Regular cardiac myocyte (primary cell): ENCODE results near the gene OR52B4. TPM values are rescaled to one million over a fixed set of nuclear protein-coding genes. Genes with fewer than 3 reads are reported as not detected.

Source experiments
- total RNA-seq: library from RNA; depleted of rRNA; stranded (reverse); fragments of >200 nt; gene quantifications from 2 replicates; pipeline ENCODE4 v1.2.3, GENCODE V29; 2014

OR52B4 gene
- total RNA-seq, result not detected in 2 replicates

DNA sequence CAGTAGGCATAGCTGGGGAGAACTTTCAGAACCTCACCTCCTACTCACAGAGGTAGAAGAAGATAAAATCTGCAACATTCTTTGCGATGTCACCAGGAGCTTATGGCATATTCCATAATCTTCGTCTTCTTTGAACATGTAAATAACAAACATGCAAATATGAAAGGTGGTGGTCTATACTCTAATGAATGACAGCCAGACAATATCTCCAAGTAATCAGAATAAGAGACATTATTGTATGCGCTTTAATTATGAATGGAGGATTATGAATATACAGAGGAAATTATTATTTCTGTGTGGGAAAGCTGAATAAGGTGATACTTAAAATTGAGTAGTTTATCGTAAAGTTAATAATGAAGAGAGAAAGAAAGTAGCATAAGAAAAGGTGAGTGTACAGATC, at the start of gene OR52B4:
OR52B4 (minus strand) TSS at position 101 of the 400 bp plus-strand sequence; CDS start at position 10, 91 bp downstream.

DNA sequence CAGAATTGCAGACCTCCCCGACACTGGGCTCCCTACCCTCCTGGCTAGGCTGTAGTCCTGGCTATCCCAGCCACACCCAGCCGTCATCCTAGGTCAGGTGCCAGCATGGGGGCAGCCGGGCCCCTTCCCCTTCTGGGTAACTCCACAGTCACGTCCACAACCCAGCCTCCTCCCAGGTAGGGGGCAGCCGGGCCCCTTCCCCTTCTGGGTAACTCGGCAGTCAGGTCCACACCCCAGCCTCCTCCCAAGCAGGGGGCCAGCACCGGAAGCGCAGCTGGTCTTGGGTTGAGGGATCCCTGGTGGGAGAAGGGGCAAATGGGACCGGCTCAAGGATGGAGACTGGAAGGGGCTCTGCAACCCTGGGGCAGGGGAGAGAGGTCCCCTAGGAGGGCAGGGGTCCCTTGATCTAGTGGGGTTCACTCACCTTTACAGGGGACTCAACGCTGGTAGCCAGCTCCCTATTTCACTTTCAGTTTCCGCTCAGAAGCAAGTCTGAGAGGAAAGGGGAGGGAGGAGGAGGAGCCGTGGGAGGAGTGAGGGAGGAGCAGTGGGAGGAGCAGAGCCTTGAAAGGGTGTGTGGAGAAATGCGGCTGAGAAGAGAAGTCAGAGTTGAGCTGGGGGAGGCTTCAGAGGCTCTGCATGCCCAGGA, 25.1 kb upstream of the OR52B4 start, which contains the start of gene TRIM21:
TRIM21 (minus strand) TSS at position 494 of the 649 bp plus-strand sequence. CDS start 3,293 bp downstream, outside the sequence.

Other genes with a start within 250 kb of the OR52B4 start
- gene TRIM21, start 25.3 kb upstream of the OR52B4 start, total RNA-seq, result 18.6 and 25.5 TPM in 2 replicates
- gene OR52K2, start 80.9 kb upstream of the OR52B4 start, total RNA-seq, result not detected in 2 replicates
- not detected in 2 replicates for gene OR52K1, start 114.3 kb upstream of the OR52B4 start, total RNA-seq
- not detected in 2 replicates for gene OR52M1, start 176.8 kb upstream of the OR52B4 start, total RNA-seq
- not detected in 2 replicates for gene OR52I2, start 213.4 kb upstream of the OR52B4 start, total RNA-seq
- not detected in 2 replicates for gene OR52I1, start 225.7 kb upstream of the OR52B4 start, total RNA-seq
- 7.7 and 11.0 TPM in 2 replicates for gene TRIM68, start 239.8 kb upstream of the OR52B4 start, total RNA-seq